H1 (cell line): ENCODE measurements around the gene MACROD2. TPM values are rescaled to one million over a fixed set of nuclear protein-coding genes. Genes with fewer than 3 reads are reported as not detected.
"Not testable (repeated sequence)": the region's sequence is repeated elsewhere in the genome, so short reads cannot be mapped to it uniquely, and the experiment has no call there.

Experiments
- CTCF ChIA-PET: fragments of 300-600 bp; sonication (Branson Sonifier 250); formaldehyde crosslinking; loops from one replicate; lab custom pipeline; 2021; ENCODE audit not compliant: partially characterized antibody; lab: Charles Lee
- POLR2A ChIA-PET: fragments of 300-600 bp; sonication (Branson Sonifier 250); formaldehyde crosslinking; loops from one replicate; lab custom pipeline; 2021; ENCODE audit warnings: inconsistent platforms; ENCODE audit not compliant: partially characterized antibody; lab: Charles Lee
- DNase-seq, 2 experiments: peaks; one replicate each; pipeline versions ENCODE4 v3.0.0 to v3.0.0-alpha.2; 2010 to 2022; ENCODE audit warnings: low spot score in 2 of 2, low read depth in 1 of 2, mixed read lengths in 1 of 2
- FAIRE-seq: peaks from 2 replicates; lab custom pipeline; 2011; peaks lifted over from hg19 to GRCh38; lab: Jason Lieb, UNC
- H2AFZ ChIP-seq: 2 replicates; pipeline ENCODE4 v1.8.1; 2012; ENCODE audit warnings: low read length, inconsistent platforms
- H2AK5ac ChIP-seq: 2 replicates; pipeline ENCODE4 v1.6.1; 2013; ENCODE audit warnings: low read depth, low read length
- H2BK120ac ChIP-seq: replicated peaks from 2 replicates; pipeline ENCODE3; 2013; ENCODE audit warnings: low read depth, low read length, inconsistent platforms
- H2BK12ac ChIP-seq: 2 replicates; pipeline ENCODE4 v1.6.1; 2013; ENCODE audit warnings: low read depth, low read length
- H2BK15ac ChIP-seq: 2 replicates; pipeline ENCODE4 v1.6.1; 2013; ENCODE audit warnings: low read length
- H2BK20ac ChIP-seq: 2 replicates; pipeline ENCODE4 v1.6.1; 2013; ENCODE audit warnings: low read length
- H2BK5ac ChIP-seq: 2 replicates; pipeline ENCODE4 v1.6.1; 2013; ENCODE audit warnings: low read depth, low read length
- H3K14ac ChIP-seq: 2 replicates; pipeline ENCODE4 v1.6.1; 2013; ENCODE audit warnings: inconsistent platforms; ENCODE audit not compliant: insufficient read length
- H3K18ac ChIP-seq: 2 replicates; pipeline ENCODE4 v1.6.1; 2013; ENCODE audit warnings: low read length; ENCODE audit errors: extremely low read depth
- H3K23ac ChIP-seq: 2 replicates; pipeline ENCODE4 v1.6.1; 2013; ENCODE audit warnings: inconsistent platforms; ENCODE audit not compliant: insufficient read length
- H3K23me2 ChIP-seq: 2 replicates; pipeline ENCODE4 v1.6.1; 2013; ENCODE audit warnings: low read depth, low read length
- H3K27ac ChIP-seq: 2 replicates; pipeline ENCODE4 v1.6.1; 2011; ENCODE audit warnings: low read depth, low read length, inconsistent platforms
- H3K27me3 ChIP-seq, 4 experiments: replicated peaks in 1 of 4; 1 replicate in 1 of 4; 2 replicates in 3 of 4; pipeline versions ENCODE4 v1.6.1 to v1.8.1; 2011 to 2013; ENCODE audit warnings: low read length in 3 of 4, mild to moderate bottlenecking in 3 of 4, inconsistent platforms in 2 of 4, mixed read lengths in 2 of 4, moderate library complexity in 1 of 4; ENCODE audit not compliant: control insufficient read depth in 3 of 4, insufficient read depth in 3 of 4; ENCODE audit errors: extremely low read depth in 1 of 4
- H3K36me3 ChIP-seq, 4 experiments: 2 replicates each; pipeline versions ENCODE4 v1.6.1 to v1.8.1; 2011 to 2013; ENCODE audit warnings: mild to moderate bottlenecking in 4 of 4, low read length in 3 of 4, moderate library complexity in 2 of 4, control low read depth in 1 of 4, inconsistent platforms in 1 of 4; ENCODE audit not compliant: insufficient read depth in 4 of 4, control insufficient read depth in 2 of 4
- H3K4ac ChIP-seq: replicated peaks from 2 replicates; pipeline ENCODE3; 2013; ENCODE audit warnings: low read length, low read depth, mixed read lengths, inconsistent platforms; ENCODE audit not compliant: insufficient read length
- H3K4me1 ChIP-seq, 4 experiments: replicated peaks in 1 of 4; 1 replicate in 1 of 4; 2 replicates in 3 of 4; pipeline versions ENCODE4 v1.6.1 to v1.8.1; 2011 to 2013; ENCODE audit warnings: low read length in 3 of 4, inconsistent platforms in 2 of 4, mixed read lengths in 1 of 4; ENCODE audit not compliant: insufficient read depth in 4 of 4, control insufficient read depth in 3 of 4
- H3K4me2 ChIP-seq, 2 experiments: 2 replicates each; pipeline versions ENCODE4 v1.6.1 to v1.8.1; 2011 to 2013; ENCODE audit warnings: low read depth in 2 of 2, low read length in 2 of 2, control low read depth in 1 of 2, inconsistent platforms in 1 of 2, mild to moderate bottlenecking in 1 of 2; ENCODE audit not compliant: insufficient read depth in 1 of 2
- H3K4me3 ChIP-seq, 4 experiments: fragments of 200-600, 300-600 bp in 1 of 4; sonication (generic), shearing (Covaris generic), sonication (Bioruptor Twin) in 1 of 4; 2 replicates each; pipeline versions ENCODE4 v1.5.1 to v1.8.1; 2011 to 2016; ENCODE audit warnings: low read length in 4 of 4, low read depth in 3 of 4, control low read depth in 2 of 4, inconsistent platforms in 2 of 4, mild to moderate bottlenecking in 2 of 4, mixed read lengths in 1 of 4, moderate library complexity in 1 of 4; ENCODE audit not compliant: insufficient read depth in 2 of 4; ENCODE audit errors: extremely low read depth in 1 of 4
- H3K56ac ChIP-seq: replicated peaks from 2 replicates; pipeline ENCODE3; 2013; ENCODE audit warnings: low read depth, mild to moderate bottlenecking, mixed read lengths, low read length, inconsistent platforms; ENCODE audit not compliant: insufficient read length
- H3K79me1 ChIP-seq: 2 replicates; pipeline ENCODE4 v1.6.1; 2013; ENCODE audit warnings: low read depth, low read length, control low read depth
- H3K79me2 ChIP-seq, 2 experiments: 2 replicates each; pipeline versions ENCODE4 v1.6.1 to v1.8.1; 2012 to 2013; ENCODE audit warnings: low read length in 2 of 2, mild to moderate bottlenecking in 2 of 2, inconsistent platforms in 1 of 2; ENCODE audit not compliant: insufficient read depth in 2 of 2, control insufficient read depth in 1 of 2
- H3K9ac ChIP-seq, 4 experiments: replicated peaks in 1 of 4; 1 replicate in 1 of 4; 2 replicates in 3 of 4; pipeline versions ENCODE4 v1.6.1 to v1.8.1; 2011 to 2013; ENCODE audit warnings: low read depth in 3 of 4, low read length in 3 of 4, control low read depth in 2 of 4, mild to moderate bottlenecking in 2 of 4, moderate library complexity in 2 of 4, inconsistent platforms in 1 of 4; ENCODE audit errors: extremely low read depth in 1 of 4
- H3K9me3 ChIP-seq, 2 experiments: 2 replicates each; pipeline versions ENCODE4 v1.6.1 to v1.8.1; 2012 to 2013; ENCODE audit warnings: mild to moderate bottlenecking in 2 of 2, moderate library complexity in 2 of 2, control low read depth in 1 of 2, inconsistent platforms in 1 of 2, low read depth in 1 of 2, low read length in 1 of 2, mixed read lengths in 1 of 2; ENCODE audit not compliant: insufficient read depth in 2 of 2
- H4K20me1 ChIP-seq, 2 experiments: replicated peaks in 1 of 2; 2 replicates each; pipeline versions ENCODE3 to v1.8.1; 2011 to 2013; ENCODE audit warnings: inconsistent platforms in 2 of 2, low read length in 2 of 2, mild to moderate bottlenecking in 1 of 2; ENCODE audit not compliant: insufficient read depth in 2 of 2, control insufficient read depth in 1 of 2
- H4K5ac ChIP-seq: 2 replicates; pipeline ENCODE4 v1.6.1; 2013; ENCODE audit warnings: low read length, low read depth, mixed read lengths, inconsistent platforms; ENCODE audit not compliant: insufficient read length
- H4K8ac ChIP-seq: 2 replicates; pipeline ENCODE4 v1.8.0; 2013; ENCODE audit warnings: mild to moderate bottlenecking, moderate library complexity, low read length, inconsistent platforms; ENCODE audit not compliant: insufficient read depth; ENCODE audit errors: extremely low read depth
- H4K91ac ChIP-seq: replicated peaks from 2 replicates; pipeline ENCODE3; 2013; ENCODE audit warnings: low read length, mixed read lengths, inconsistent platforms; ENCODE audit not compliant: insufficient read length
- NANOG ChIP-seq: IDR thresholded peaks from 2 replicates; pipeline ENCODE4 v1.6.1; 2011; ENCODE audit warnings: low read length, low read depth, mild to moderate bottlenecking, inconsistent platforms; ENCODE audit not compliant: insufficient read depth, poor library complexity, severe bottlenecking
- RNF2 ChIP-seq: fragments of 200-900, 300-1000 bp; sonication (generic); IDR thresholded peaks from 2 replicates; pipeline ENCODE4 v1.7.1; 2016; ENCODE audit warnings: borderline replicate concordance, low read depth, mild to moderate bottlenecking, antibody characterized with exemption, low read length; ENCODE audit not compliant: poor library complexity, severe bottlenecking; ENCODE audit errors: missing control alignments
- SIN3A ChIP-seq, 2 experiments: IDR thresholded peaks in 1 of 2; conservative IDR thresholded peaks in 1 of 2; 2 replicates each; pipeline ENCODE4 v1.6.1; 2011 to 2012; ENCODE audit warnings: low read length in 2 of 2, improper control_type of control experiment in 1 of 2, low read depth in 1 of 2, mild to moderate bottlenecking in 1 of 2
- YY1 ChIP-seq: IDR thresholded peaks from 2 replicates; pipeline ENCODE4 v1.6.1; 2011; ENCODE audit warnings: low read depth, mild to moderate bottlenecking, low read length
- whole genome bisulfite sequencing, 2 experiments: shearing (Covaris generic) in 1 of 2; methylation state at CpG; one replicate each; pipeline versions ENCODE4 v1.1.6 to v1.1.7; 2013 to 2015; ENCODE audit warnings: low lambda C conversion rate in 2 of 2, mixed read lengths in 2 of 2, inconsistent platforms in 1 of 2, low coverage in 1 of 2, missing lambda C conversion rate in 1 of 2; ENCODE audit not compliant: insufficient replicate concordance in 2 of 2, insufficient coverage in 1 of 2, insufficient read length in 1 of 2; ENCODE audit errors: extremely low coverage in 1 of 2, missing lambda C conversion rate in 1 of 2; 5-methylcytosine and 5-hydroxymethylcytosine counted together
- polyA plus RNA-seq, 7 experiments: library from polyadenylated mRNA; depleted of rRNA in 3 of 7; stranded (reverse) in 5 of 7; unstranded in 2 of 7; fragments of >200 nt in 5 of 7; fragments of 200-250 nt in 2 of 7; gene quantifications; 1 replicate in 5 of 7; 2 replicates in 1 of 7; 4 replicates in 1 of 7; pipeline versions ENCODE4 v1.2.1 to v1.2.3, GENCODE V29; 2011 to 2013; ENCODE audit warnings: missing spikeins in 2 of 7, mixed read lengths in 2 of 7
- total RNA-seq: library from RNA; stranded (reverse); fragmentation: NEBNext Ultra II Directional; extraction: Animal tissue kit (Norgen Biotek cat#: 25700); gene quantifications from 2 replicates; pipeline ENCODE4 v1.2.1, GENCODE V29; 2021

The MACROD2 gene
- total and polyA plus RNA-seq, 2 of the 8 experiments (the other 6 are each of a cell fraction or from before 2014, with no cell fraction given), result 0.70 to 3.9 TPM

- no peak for TF ChIP-seq YY1
- no peak for TF ChIP-seq NANOG
- TF ChIP-seq SIN3A (conservative IDR thresholded peaks at IDR 0.05 in 1 of 2, IDR thresholded peaks at IDR 0.05 in 1 of 2; ENCODE audit: low read depth in 1 of 2, low read length in 2 of 2), result no peak
- no peak for TF ChIP-seq RNF2
- TF ChIP-seq, all 59 proteins: peak for 0
Observed at GRCh38 chr20:15375836-15376235, 1380.5 kb downstream of the MACROD2 start (continued).

- H3K27ac ChIP-seq, H3K27me3 ChIP-seq, H3K23me2 ChIP-seq, H2BK120ac ChIP-seq, H3K9ac ChIP-seq, H2BK12ac ChIP-seq, H3K56ac ChIP-seq, H3K79me1 ChIP-seq, H3K4ac ChIP-seq, H4K5ac ChIP-seq, H2AFZ ChIP-seq, H2AK5ac ChIP-seq, FAIRE-seq, H4K20me1 ChIP-seq, H3K9me3 ChIP-seq, H3K18ac ChIP-seq, H4K8ac ChIP-seq, H2BK20ac ChIP-seq, DNase-seq, H3K79me2 ChIP-seq, H3K14ac ChIP-seq, H3K36me3 ChIP-seq, H3K23ac ChIP-seq, H3K4me2 ChIP-seq, H4K91ac ChIP-seq, H2BK5ac ChIP-seq, H2BK15ac ChIP-seq, POLR2A ChIA-PET, H3K4me1 ChIP-seq, H3K4me3 ChIP-seq: not testable (repeated sequence)
- CTCF ChIA-PET, result interaction anchor here (0.6 to 1.3 kb wide), 2 partner anchors 14 to 16 kb away, joined by 3 to 6 read pairs; no protein-coding TSS in a partner anchor
- WGBS, 2 experiments, result 86% methylated on average over 5 of the region's 5 CpGs; no CpG with 5 or more reads in 1 of the 2 experiments
Observed at GRCh38 chr20:15377603-15378002, 1382.3 kb downstream of the MACROD2 start.
